Right ventricle myocardium inferior (tissue), 1 donor: ENCODE data around the gene ZMYND8. TPM values are rescaled to one million over a fixed set of nuclear protein-coding genes. Genes with fewer than 3 reads are reported as not detected.
A peak's percentile ranks its signal among the peaks of the same experiment; 100 is the strongest.
"Not testable (repeated sequence)": the region's sequence is repeated elsewhere in the genome, so short reads cannot be mapped to it uniquely, and the experiment has no call there.

ENCODE experiments used
- ATAC-seq: fragments of 200-7000 bp; cut with Tn5 transposase; one replicate; pipeline ENCODE4 v1.9.1; 2020; ENCODE audit warnings: mild to moderate bottlenecking, moderate library complexity
- DNase-seq: peaks from one replicate; pipeline ENCODE4 v3.0.0; 2021; ENCODE audit errors: missing footprints
- intact Hi-C: fragments of 100-400 bp; cut with DNase I; formaldehyde crosslinking; loops from one replicate; pipeline ENCODE4 v1.11.0; 2022
- total RNA-seq: library from RNA; stranded (reverse); fragmentation: NEBNext Ultra II Directional; extraction: Animal tissue kit (Norgen Biotek cat#: 25700); gene quantifications from one replicate; pipeline ENCODE4 v1.2.1, GENCODE V29; 2021
- donor health status: DM: no; HTN: yes; CAD: no; lungs with severe emphysema.

ZMYND8 gene
- total RNA-seq, 1 donor from 2014 or later, result 36.1 TPM

DNA sequence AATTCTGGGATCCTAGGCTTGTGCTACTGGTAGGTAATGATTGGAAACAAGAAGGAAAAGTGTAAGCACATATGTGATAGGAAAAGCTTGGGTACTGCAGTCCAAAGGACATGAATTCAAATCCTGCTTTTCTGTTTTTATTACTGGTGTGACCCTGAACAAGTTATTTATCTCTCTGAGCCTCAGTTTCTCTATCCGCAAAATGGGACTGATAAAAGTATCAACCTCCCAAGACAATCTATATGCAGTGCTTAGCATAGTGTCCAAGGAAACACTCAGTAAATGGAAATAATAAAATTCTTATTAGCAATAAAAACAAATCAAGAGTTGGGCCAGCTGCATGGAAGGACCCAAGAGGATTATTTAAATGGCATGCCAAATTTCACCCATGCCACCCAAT is 108.5 kb downstream of the ZMYND8 start:
- intact Hi-C loops, result no loop called here
- no peak for ATAC-seq

DNA sequence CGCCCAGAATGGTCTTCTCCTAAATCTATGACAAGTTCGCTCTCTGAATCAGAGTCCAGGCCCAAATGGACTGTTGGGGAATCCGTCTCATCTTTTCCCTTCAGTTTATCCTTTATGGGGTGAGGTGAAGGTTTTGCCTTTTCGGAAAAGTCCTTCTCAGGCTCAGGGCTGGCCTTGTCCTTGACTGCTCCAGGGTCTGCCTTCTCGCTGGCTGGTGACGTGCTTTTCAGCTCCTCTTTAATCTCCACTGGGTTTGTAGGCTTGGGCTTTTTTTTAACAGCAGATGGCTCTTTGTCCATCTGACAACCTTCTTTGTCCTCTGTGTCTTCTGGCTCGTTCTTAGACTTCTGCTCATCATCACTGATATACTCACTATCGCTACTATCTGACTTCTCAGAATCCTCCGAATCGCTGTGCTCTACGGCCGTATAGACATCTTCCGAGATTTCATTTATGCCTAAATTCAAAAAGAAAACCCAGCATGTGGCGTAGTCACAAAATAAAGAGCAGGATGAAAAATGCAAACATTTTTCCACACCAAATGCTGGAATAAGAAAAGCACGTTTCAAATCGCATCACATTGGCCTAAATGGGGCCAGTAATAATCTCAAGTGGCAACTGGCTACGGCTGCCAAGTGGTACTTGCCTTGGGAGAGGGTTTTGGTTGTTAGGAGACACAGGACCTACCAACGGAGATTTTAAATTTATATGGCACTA is 110.3 kb downstream of the ZMYND8 start:
- intact Hi-C loops, result no loop called here
- ATAC-seq, result no peak
- no peak for DNase-seq

More for the DNA sequence above, 108.5 kb downstream of the ZMYND8 start:
- DNase-seq, result no peak

DNA sequence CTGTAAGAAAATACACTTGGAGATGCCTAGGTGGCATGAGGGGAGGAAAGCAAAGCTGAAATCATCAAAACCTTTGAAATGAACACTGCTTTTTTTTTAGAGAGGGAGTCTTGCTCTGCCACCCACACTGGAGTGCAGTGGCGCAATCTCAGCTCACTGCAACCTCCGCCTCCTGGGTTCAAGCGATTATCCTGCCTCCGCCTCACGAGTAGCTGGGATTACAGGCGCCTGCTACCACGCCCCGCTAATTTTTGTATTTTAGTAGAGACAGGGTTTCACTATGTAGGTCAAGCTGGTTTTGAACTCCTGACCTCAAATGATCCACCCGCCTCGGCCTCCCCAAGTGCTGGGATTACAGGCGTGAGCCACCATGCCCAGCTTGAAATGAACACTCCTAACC is 111.3 kb downstream of the ZMYND8 start:
- ATAC-seq, DNase-seq, intact Hi-C loops: not testable (repeated sequence)

DNA sequence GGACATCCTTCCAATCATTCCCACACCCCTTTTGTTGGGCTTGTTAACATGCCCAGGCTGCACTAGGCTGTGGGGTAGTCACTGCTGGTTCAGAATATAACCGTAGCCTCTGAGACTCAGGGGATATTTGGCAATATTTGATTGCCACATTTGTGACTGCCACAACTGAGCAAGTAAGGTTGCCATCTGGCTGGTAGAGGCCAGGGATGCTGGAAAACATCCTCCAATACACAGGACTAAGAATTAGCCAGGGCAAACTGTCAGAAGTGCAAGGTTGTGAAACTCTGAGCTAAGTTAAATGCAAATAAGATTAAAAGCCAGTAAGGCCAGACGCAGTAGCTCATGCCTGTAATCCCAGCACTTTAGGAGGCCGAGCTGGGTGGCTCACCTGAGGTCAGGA is 112.0 kb downstream of the ZMYND8 start:
- DNase-seq, result no peak
- ATAC-seq, result no peak
- intact Hi-C loops, result no loop called here

DNA sequence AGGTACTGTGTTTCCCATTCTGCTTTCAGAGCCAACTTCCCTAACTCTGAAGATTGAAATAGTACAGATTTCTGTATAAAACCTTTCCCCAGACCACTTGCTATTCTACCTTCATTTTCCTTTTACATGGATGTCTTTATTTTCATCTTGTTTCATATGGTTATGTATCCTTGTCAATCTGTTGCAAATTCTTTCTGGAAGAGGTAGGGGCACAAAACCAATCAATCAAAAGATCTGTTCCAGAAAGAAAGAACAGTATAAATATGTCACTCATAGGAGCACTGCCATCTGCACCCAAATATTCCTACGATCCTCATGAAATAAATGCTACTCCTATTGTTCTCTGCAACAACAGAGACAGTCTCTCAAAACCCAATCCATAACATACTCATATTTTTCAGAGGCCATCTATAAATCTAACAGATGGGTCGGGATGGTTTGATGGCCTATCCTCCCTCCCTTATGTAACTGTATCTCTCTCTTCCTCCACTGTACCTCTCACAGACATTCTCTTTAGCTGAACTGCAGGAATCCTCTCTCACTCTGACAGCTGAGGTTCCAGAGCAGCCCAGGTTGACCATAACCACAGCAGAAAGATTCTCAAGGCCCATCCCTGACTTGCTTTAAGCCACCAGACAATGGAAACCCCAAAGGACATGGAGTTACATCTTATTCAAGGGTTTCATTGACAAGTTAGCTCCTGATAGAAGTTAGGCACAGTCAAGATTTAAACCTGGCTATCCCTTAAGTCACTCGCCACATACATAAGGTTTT is 112.8 kb downstream of the ZMYND8 start:
- intact Hi-C loops, result no loop called here
- ATAC-seq (no peak), DNase-seq (no peak)

DNA sequence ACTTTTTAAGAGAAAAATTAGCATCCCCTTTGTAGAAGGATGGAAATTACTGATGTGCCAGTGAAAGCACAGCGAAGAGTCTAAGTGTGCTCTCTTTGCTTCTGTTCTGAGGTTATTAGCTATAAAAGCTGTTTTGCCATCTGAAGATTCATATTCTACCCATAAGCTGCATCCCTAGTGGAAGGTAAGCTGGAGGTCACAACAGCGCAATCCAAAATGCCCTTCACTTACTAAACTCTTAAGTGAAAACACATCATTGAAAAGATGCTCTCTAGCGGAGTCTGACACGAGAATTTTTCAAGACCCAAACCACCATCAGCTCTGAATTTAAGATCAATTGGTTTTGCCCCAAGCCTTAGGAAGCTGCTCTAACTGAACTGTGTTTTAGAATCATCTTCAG is 113.5 kb downstream of the ZMYND8 start:
- intact Hi-C loops, result no loop called here
- no peak for DNase-seq
- no peak for ATAC-seq

DNA sequence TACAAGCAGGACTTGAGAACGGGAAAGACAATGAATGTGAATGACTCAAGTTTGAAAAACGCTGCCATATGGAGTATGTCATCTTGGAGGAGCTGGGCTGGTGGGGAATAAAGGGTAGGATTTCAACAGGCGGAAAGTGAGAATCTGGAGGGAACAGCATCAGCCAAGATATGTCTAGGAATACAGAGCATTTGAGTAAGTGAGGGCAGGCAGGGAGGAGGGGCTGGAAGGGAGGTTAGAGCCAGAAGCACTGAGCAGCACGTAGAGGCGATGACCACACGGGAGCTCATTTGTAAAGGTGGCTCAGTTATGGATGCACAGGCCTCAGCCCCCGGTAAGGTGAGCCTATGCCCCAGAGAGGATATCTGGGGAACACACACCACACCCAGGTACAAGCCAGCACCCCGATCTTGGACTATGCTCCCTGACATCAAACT is 115.1 kb downstream of the ZMYND8 start:
- DNase-seq, result no peak
- intact Hi-C loops, result no loop called here
- peak; percentile 80 for ATAC-seq

DNA sequence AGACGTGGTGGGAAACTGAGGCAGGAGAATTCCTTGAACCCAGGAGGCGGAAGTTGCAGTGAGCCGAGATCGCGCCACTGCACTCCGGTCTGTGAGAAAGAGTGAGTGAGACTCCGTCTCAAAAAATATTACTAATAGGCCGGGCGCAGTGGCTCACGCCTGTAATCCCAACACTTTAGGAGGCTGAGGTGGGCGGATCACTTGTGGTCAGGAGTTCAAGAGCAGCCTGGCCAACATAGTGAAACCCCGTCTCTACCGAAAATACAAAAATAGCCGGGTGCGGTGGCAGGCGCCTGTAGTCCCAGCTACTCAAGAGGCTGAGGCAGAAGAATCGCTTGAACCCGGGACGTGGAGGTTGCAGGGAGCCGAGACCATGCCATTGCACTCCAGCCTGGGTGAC is 116.4 kb downstream of the ZMYND8 start:
- DNase-seq, ATAC-seq, intact Hi-C loops: not testable (repeated sequence)

DNA sequence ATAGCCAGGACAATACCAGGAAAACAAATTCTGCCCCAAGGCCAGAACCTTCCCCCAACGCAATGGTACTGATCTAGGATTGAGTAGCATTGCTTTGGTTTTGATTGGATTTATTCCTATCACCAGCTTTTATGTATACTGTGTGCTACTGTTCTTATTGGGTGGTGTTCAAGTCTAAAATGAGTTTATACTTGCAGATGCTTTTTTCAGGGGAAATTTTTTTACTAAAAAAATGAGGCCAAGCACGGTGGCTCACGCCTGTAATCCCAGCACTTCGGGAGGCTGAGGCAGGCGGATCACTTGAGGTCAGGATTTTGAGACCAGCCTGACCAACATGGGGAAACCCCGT is 116.8 kb downstream of the ZMYND8 start:
- intact Hi-C loops, result no loop called here
- ATAC-seq, result no peak
- no peak for DNase-seq

DNA sequence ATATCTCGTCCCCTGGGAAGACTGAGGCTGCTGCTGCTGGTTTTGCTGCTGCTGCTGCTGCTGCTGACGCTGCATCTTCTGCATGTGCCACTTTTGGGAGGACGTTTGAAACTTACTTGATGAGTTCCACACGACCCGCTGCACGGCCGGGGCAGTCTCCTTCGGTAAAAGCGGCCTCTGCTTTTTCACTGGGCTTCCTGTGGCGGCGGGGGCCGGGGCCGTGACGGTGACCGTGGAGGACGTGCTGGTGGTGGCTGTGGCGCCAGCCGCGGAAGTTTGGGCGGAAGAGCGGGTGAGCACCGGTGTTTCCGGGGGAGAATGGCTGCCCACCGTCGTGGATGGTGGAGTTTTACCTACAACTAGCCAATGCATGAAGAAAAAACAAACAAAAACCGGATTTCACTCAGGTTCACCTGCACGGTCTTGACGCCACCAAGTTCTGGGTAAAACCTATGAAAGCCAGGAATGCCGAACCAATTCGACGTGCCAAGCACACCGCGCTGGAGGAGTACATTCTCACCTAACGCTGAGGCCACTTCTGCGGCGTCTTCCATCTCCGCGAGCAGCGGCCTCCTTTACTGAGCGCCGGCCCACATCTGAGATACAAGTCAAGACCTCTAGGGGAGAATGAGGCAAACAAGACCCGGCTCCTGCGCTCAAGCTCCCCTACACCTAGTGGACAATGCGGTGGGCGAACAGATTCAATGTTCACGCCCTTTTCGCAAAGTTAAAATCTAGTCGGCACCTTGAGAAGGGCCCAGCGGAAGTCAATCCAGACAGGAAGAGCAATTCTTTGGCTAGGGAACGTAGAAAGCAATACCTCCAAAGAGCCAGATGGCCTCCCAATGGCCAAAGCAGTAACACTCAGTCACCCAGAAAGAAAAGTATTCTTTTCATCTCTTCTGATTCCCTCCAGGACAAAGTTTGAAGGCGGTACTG is 117.5 kb downstream of the ZMYND8 start:
- no peak for DNase-seq

DNA sequence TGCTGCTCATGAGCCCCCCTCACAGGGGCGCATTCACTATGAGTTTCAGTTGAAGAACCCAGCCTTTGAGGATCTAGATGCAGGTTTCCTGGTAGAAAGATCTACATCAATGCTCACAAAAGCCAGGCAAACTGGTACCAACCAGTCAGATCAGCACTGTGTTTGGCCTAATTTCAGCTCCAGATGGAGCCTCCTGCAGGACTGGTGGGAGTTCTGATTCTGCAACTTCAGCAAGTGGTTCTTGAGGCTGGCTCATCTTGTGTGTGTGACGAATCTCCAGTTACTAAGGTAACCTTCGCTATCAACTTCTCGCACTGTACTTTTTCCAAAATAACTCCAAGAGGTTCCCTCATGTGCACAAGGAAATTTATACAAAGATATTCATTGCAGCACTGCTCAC is 118.8 kb downstream of the ZMYND8 start:
- intact Hi-C loops, result no loop called here
- no peak for ATAC-seq
- DNase-seq, result no peak

More for the DNA sequence above, 117.5 kb downstream of the ZMYND8 start:
- ATAC-seq, result no peak
- intact Hi-C loops, result no loop called here

DNA sequence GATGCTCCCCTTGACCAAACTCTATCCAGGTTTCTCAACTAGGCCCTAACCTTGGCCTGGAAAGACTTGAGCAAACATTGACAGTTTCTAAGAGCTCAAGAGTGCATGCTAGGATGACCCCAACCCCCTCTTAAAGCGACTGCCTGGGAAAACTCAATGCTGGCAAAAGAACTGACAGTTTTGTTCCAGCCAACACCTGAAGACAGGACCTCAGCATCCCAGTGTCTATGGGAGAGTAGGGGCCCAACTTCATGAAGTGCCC is 119.9 kb downstream of the ZMYND8 start:
- no peak for ATAC-seq

DNA sequence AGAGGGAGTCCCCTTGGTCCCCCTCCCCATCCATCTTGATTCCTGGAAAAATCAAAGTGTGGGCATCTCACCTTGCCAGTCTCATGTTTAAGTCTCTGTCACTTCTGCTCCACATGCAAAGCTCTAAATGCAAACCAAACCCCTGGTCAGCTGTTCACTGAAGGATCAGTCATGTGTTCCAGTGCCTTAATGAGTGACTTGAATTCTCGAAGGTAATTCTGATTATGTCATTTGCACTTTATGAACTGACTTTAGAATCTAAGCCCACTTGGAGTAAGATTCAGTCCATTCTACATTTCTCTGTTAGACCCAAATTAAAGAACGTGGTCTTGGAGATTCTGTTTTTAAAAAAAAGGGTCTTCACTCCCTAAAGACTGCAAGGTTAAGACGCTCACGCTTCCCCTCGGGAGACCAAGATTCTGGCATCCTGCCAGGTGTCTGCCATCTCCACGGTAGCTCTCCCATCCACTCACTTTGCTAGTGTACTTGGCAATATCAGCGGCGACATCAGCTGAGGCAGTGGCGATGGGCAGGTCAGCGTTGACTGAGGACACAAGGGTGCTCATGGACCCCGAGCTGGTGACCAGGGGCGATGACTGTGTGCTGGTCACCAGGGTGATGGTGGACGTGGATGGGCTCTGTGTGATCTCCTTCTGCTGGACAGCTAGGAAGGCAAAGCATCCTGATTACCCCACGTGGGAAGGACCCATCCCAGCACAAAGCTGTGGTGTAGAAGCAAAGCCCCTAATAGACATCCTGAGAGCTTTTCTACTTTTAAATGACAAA is 120.5 kb downstream of the ZMYND8 start:
- DNase-seq, result no peak
- intact Hi-C loops, result no loop called here
- ATAC-seq, result no peak

More for the DNA sequence above, 119.9 kb downstream of the ZMYND8 start:
- DNase-seq, result no peak
- intact Hi-C loops, result no loop called here

DNA sequence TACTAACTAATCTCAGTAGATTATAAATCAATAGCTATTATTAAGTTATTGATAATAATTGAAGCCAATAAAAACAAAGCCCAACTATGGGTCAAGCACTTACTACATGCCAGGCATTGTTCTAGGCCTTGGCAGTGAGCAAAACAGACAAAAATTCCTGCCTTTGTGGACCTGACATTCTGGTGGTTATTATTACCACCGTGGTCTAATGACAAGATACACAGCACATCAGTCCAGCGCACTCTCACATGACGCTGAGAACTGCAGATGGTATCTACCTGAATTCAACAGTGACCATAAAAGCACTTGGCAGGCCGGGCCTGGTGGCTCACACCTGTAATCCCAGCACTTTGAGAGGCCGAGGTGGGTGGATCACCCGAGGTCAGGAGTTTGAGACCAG is 121.4 kb downstream of the ZMYND8 start:
- DNase-seq (no peak), ATAC-seq (no peak)
- intact Hi-C loops, result no loop called here

DNA sequence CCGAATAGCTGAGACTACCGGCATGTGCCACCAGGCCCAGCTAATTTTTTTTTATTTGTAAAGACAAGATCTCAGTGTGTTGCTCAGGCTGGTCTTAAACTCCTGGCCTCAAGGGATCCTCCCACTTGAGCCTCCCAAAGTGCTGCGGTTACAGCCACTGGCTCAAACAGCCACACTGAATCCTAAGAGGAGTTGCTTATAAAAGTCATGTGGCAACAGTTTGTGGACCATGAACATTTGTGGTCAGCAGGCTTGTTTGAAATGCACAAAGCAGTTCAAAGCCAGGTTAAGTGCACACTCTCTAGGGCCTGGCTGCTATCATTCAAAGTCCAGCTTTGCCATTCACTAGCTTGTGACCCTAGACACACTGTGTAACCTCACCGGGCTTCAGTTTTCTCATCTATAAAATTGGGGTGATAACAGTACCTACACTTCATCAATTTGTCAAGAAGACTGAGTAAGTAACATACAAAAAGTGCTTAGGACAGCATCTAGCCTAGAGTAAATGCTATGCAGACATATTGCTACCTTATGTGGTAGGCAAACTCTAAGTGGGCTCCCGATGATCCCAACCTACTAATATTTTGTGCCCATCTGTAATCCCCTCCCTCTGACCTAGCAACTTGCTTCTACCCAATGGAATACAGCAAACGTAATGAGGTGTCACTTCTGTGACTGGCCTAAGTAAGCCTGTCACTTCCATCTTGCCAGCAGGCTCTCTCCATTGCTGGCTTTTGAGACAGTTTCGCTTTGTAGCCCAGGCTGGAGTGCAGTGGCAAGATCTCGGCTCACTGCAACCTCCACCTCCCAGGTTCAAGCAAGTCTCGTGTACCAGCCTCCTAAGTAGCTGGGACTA is 122.9 kb downstream of the ZMYND8 start:
- intact Hi-C loops, result no loop called here
- no peak for DNase-seq
- no peak for ATAC-seq

DNA sequence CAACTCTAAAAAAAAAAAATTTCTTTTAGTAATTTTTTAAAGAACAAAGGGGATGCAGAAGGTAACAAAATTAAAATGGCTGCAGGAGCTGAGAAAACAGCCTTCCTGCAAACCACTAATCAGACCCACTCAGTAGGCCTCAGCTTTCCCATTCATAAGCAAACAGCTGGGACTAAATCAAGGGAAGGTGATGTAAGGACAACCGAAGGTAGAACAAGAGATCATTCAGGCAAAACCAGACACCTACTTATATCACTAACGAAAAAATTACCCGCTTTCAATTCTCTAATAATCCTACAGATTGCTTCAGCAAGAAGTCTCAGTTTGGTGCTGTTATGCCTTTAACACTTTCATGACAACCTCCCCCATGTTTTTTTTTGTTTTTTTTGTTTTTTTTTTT is 124.0 kb downstream of the ZMYND8 start:
- DNase-seq (no peak), ATAC-seq (no peak)
- intact Hi-C loops, result no loop called here

DNA sequence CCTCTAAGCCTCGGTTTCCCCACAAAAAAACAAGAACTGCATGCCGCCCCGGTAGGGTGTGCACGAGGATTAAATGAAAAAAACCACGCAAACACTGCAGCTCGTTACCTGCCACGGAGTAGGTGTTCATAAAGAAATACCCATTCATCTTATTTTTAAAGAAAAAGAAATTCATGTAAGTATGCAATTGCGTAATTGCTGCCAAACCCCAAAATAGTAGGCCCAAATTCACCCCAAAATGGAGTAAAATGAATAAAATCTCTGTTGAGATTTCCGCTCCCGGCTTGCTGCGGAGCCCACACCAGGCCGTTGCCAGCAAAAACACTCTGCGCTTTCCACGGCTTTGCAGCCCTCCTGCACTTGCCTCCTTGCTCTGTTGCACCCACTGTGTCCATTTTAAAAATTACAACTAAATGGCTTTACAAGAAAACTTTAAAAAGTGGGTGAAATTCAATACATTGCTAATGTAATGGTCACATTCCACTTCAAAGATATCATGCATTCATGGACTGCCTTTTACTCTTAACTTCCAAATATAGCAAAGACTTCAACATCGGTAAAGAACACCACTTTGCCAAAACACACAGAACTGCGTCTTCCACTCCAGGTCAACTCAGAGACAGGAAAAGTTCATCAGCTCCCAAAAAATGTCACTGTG is 125.0 kb downstream of the ZMYND8 start:
- no peak for ATAC-seq
- DNase-seq, result no peak
- intact Hi-C loops, result no loop called here
